Stimulated activated CD4-positive, alpha-beta T cell treated with anti-CD3 and anti-CD28 coated beads, Interleukin-1b, Interleukin-23, amount 100 ng/mL, for 24 hours (primary cell): Measurements from ENCODE around the gene ZBTB7C.

Source experiments
- DNase-seq, 4 experiments: peaks; one replicate each; pipeline ENCODE4 v3.0.0-alpha.2; 2020; ENCODE audit warnings: low read depth in 4 of 4, low spot score in 1 of 4

ZBTB7C gene

DNA sequence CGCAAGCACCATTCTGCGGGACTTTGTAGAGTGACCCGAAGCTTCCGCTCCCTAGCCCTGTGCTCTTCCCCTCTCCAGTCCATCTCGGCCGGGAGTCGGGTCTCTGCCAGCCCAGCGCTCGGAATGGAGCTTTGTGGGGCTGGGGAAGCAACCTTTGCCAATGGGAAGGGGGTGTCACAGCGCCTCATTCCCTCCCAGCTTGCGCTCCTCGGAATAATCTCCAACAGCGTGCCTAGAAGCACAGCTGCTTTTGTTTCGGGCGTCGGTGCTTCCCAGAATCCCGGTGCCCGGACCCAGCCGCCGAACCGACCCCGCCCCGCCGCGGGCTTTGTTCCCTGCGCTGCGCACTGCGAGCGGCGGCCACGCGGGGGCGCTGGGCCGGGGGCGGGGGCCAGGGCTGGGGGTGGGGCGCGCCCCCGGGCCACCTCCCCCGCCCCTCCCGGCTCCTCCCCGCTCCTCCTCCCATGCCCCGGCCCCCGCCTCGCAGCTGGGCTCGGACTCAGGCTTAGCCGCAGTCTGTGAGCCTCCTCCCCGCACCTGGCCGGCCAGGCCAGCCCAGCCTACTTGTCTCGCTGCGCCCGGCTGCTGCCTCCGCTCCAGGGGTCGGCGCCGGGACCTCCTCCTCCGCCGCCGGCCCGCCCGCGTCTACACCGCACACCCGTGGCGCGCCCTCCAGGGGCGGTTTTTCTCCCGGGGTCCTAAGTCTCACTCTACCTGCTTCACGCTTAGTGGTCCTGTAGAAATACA lies 401.1 kb downstream of the ZBTB7C start:
- DNase-seq, result peak in 3 of 4 experiments; percentile 9 to 30 (median 21)

- DNase-seq, result no peak
These were observed 401.8 kb downstream of the ZBTB7C start for GRCh38 chr18:48007381-48007780.

DNA sequence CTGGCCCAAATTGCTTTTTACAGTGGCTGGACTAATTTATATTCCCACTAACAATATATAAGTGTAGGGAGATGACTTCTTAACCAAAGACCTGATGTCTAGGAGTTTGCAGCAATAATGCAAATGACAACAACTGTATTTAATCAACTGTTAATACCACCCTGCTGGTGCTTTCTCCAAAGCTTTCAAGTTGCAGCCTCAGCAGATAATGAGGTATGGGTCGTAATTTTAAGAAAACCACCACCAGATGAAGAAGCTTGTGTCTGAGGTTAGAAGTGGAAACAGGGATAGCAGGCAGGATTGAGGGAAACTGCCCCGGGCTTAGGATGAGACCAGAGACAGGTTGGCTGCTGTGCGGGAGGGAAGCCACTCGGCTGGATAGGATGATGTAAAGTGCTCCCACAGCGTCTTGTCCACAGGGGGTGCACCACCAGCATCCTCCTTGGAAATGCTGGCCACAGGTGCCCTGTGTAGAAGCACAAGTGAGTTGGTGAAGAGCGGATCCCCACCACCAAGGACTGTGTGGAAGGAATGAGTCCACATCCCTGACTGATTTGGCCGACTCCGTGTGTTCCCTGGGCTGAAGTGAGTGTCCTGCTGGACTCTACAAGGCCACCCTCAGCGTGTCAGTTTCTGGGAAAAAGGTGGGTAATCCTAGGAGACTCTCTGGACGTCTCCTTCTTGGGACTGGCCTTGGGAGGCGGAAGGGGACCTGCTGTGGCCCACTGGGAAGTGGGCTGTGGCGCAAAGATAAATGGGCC lies 402.6 kb downstream of the ZBTB7C start:
- no peak for DNase-seq

DNA sequence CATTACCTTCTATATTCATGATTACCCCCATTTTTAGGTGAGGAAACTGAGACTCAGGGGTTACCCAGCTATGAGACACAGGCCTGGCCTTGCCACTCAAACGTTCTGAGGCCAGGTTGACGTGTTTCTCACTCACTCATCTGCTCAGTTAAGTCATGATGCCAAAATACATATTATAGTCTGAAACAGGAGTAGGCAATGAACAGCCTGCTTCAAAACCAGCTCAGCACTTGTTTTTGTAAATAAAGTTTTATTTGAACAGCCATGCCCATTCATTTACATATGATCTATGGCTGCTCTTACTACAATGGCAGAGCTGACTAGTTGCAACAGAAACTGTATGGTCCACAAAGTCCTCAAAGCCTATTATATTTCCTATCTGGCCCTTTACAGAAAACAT lies 404.6 kb downstream of the ZBTB7C start:
- DNase-seq, result no peak

DNA sequence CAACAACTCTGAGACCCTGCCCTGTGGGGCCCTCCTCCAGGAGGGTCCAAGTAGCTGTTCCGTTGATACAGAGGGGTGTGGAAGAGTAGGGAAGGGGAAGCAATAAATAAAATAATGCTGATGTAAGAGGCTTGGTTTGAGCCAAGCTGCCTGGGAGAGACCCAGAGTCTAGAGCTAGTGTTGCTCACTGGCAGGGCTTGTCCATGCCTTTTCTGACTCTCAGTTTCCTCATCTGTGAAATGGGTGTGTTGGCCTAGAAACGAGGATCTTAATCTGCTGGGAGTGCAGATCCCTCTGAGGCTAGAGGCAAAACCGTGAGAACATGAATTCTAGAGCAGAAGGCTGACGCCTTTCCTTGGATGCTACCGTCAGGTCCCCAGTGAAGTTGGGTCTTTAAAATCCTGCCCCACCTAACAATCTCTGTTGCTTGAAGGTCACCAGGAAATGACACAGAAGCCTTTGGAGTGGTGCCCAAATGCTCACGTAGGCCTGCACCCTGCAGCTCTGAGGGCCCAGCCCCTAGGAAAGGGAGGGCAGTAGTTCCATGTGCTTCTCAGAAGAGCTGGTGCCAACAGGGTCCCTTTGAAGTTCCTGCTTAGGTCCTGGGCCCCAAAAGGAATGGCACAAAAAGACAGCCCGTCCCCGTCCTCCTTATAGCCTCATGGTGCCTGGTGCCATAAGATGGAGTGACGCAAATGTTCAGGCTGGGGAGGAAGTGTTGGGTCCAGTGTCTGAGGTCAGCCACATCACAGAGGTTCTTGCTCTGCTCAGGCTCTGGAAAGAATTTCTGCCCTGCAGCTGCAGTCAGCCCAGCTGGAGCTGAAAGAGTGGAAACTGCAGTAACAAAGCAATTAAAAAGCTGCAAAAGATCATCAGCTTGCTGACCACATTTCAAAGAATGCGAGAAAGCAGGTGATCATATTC lies 405.5 kb downstream of the ZBTB7C start:
- no peak for DNase-seq

GRCh38 chr18:48002933-48003365 lies 406.2 kb downstream of the ZBTB7C start:
- DNase-seq, result no peak

DNA sequence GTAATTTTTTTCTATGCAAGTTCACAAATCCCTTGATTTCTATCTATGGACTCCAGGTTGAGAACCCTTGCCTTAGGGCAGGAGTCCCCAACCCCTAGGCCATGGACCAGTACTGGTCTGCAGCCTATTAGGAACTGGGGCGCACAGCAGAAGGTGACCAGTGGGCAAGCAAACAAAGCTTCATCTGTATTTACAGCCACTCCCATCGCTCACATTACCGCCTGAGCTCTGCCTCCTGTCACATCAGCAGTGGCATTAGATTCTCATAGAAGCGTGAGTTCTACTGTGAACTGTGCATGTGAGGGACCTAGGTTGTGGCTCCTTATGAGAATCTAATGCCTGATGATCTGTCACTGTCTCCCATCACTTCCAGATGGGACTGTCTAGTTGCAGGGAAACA lies 408.5 kb downstream of the ZBTB7C start:
- no peak for DNase-seq

GRCh38 chr18:47999801-48000248 lies 409.4 kb downstream of the ZBTB7C start:
- DNase-seq, result no peak

- DNase-seq, result peak in 3 of 4 experiments; percentile 10 to 25 (median 14)
These were observed 411.8 kb downstream of the ZBTB7C start for GRCh38 chr18:47997338-47997780.

DNA sequence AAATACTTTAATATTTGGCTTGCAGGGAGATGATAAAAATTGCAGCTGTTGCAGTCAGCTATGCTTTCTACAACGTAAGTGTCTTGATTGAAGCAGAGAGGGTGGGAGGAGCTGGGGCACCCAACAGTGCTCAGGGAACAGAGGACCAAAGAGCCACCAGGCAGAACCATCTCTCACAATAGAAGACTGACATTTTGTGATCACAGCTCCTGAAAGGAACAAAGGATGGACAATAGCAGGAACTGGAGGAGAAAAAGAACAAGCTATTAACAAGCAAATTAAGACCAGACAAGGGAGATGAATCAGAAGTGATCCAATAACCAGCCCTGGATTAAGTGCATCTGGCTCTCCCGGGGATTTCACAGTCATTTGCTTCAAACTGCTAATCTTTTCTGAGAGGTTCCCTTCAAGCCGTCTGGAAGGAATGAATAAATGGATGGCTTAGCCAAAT lies 413.1 kb downstream of the ZBTB7C start:
- DNase-seq, result no peak

DNA sequence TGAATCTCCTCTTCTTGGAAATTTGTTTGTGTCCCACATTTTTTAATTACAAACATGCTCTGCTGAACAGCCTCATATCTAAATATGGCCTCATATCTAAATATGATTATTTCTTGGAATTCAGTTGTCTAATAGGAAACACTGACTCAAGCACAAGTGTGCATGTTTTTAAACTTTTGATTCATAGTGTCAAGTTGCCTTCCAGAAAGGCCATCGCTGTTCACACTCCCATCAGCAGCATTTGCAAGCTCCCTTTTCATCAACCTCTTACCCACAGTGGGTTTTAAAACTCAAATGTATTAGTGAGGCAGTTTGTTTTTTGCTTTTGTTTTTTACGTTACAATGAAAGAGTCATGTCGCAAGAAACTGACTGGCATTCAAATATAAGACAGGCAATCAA lies 413.5 kb downstream of the ZBTB7C start:
- DNase-seq, result no peak

- DNase-seq, result no peak
These were observed 415.8 kb downstream of the ZBTB7C start for GRCh38 chr18:47993409-47993808.

GRCh38 chr18:47992976-47993375 lies 416.2 kb downstream of the ZBTB7C start:
- no peak for DNase-seq

GRCh38 chr18:47992266-47992665 lies 416.9 kb downstream of the ZBTB7C start:
- DNase-seq, result no peak

- DNase-seq, result no peak
These were observed 418.2 kb downstream of the ZBTB7C start for GRCh38 chr18:47990981-47991380.

DNA sequence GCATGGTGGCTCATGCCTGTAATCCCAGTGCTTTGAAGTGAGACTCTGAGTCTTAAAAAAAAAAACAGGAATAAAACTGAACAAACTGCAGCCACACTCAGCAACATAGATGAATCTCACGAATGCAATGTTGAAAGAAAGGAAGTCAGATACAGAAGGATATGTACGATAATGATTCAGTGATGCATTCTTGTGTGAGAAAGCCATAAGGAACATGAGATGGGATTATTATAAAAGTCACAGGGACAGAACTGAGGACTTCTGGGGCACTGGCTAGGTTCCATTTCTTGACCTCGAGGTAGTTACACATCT lies 421.8 kb downstream of the ZBTB7C start:
- DNase-seq, result no peak

GRCh38 chr18:47986620-47987387 lies 422.4 kb downstream of the ZBTB7C start:
- no peak for DNase-seq

DNA sequence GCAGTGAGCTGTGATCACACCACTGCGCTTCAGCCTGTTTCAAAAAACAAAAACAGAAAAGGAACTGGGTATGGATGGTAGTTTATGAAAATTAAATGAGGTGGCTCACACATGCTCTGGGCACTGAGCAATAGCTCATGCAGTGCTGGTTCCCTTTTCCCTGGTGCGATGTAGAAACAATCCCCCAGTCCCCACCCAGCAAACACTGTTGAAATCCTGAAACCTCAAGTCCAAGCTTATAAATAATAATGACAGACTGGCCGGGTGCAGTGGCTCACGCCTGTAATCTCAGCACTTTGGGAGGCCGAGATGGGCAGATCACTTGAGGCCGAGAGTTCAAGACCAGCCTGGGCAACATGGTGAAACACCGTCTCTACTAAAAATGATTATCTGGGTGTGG lies 423.3 kb downstream of the ZBTB7C start:
- DNase-seq, result no peak

- DNase-seq, result no peak
These were observed 424.2 kb downstream of the ZBTB7C start for GRCh38 chr18:47984991-47985390.

DNA sequence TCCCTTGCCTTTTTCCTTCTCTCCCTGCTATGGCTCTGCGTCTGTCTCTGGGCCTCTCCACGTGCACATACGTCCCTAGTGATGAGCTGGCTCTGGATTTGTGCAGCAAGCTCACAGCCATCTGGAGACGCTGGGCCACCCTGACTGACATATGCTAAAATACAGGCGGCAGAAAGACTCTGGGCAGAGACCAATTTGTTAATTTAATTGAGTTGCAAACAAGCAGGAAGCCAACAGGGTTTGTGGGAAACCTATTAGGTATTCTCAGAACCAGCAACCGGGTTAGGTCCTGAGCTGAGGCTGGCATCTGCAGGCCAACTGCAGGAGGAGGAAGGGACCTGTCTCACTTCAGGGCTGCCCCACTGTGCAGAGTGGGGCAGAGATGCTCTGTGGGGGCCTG lies 425.2 kb downstream of the ZBTB7C start:
- DNase-seq, result no peak

DNA sequence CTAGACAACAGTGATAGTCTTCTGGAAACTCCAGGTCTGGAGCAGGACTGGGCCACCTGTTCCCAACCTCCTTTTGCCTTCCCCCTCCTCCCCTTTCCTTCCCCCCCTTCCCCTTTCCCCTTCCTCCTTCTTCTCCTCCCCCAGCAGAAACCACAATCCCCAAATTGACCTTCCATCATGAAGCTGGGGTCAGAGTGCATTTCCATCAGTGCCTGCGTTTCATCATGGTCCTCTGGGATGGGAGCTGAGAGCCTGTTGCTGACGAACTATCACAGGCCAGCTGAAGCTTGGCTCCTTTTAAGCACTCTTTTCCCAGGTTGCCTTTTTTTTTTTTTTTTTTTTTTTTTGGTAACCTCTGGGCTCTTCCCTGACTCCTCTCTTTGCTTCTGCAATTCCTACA lies 426.1 kb downstream of the ZBTB7C start:
- DNase-seq, result no peak
